ENCODE results near the gene STAC.

DNA sequence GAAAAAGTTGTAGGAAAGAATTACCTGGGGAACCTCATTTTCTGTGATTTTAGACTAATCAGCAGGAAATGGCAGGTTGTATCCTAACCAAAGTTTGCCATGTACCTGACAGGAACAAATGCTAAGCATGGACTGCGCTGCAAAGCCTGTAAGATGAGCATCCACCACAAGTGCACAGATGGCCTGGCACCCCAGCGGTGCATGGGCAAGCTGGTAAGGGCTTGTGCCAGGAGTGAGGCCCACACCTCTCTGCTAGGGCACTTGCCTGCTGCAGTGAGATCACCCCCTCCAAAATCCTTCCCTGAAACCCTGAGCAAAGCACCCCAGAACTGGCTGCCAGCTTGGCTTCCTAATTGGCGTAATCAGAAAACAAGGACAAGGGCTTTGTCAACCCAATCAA lies 102.6 kb downstream of the STAC start:
- TF ChIP-seq, protein P1, sequence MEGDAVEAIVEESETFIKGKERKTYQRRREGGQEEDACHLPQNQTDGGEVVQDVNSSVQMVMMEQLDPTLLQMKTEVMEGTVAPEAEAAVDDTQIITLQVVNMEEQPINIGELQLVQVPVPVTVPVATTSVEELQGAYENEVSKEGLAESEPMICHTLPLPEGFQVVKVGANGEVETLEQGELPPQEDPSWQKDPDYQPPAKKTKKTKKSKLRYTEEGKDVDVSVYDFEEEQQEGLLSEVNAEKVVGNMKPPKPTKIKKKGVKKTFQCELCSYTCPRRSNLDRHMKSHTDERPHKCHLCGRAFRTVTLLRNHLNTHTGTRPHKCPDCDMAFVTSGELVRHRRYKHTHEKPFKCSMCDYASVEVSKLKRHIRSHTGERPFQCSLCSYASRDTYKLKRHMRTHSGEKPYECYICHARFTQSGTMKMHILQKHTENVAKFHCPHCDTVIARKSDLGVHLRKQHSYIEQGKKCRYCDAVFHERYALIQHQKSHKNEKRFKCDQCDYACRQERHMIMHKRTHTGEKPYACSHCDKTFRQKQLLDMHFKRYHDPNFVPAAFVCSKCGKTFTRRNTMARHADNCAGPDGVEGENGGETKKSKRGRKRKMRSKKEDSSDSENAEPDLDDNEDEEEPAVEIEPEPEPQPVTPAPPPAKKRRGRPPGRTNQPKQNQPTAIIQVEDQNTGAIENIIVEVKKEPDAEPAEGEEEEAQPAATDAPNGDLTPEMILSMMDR (IDR thresholded peaks at IDR 0.05; ENCODE audit: insufficient read depth, low read length) = no peak
- TF ChIP-seq POLR2AphosphoS5 (IDR thresholded peaks at IDR 0.05; ENCODE audit: low read depth) = no peak
